Measurements from ENCODE around the gene TLK1. TPM values are rescaled to one million over a fixed set of nuclear protein-coding genes. Genes with fewer than 3 reads are reported as not detected.
A peak's percentile ranks its signal among the peaks of the same experiment; 100 is the strongest.

The TLK1 gene
- total RNA-seq, 2 donors from 2014 or later, result 69.5 to 82.8 TPM

GRCh38 chr2:171157109-171157500, 3.6 kb downstream of the TLK1 start:
- TF ChIP-seq, protein P1, sequence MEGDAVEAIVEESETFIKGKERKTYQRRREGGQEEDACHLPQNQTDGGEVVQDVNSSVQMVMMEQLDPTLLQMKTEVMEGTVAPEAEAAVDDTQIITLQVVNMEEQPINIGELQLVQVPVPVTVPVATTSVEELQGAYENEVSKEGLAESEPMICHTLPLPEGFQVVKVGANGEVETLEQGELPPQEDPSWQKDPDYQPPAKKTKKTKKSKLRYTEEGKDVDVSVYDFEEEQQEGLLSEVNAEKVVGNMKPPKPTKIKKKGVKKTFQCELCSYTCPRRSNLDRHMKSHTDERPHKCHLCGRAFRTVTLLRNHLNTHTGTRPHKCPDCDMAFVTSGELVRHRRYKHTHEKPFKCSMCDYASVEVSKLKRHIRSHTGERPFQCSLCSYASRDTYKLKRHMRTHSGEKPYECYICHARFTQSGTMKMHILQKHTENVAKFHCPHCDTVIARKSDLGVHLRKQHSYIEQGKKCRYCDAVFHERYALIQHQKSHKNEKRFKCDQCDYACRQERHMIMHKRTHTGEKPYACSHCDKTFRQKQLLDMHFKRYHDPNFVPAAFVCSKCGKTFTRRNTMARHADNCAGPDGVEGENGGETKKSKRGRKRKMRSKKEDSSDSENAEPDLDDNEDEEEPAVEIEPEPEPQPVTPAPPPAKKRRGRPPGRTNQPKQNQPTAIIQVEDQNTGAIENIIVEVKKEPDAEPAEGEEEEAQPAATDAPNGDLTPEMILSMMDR (IDR thresholded peaks at IDR 0.05), result no peak
- intact Hi-C loops (cut with DNase I), result loop anchor here (5.0 kb wide), 1 partner anchor 185 kb away; no protein-coding TSS in a partner anchor
- Histone ChIP-seq H3K27ac (no peak overlapping the region), H3K4me3 (no peak overlapping the region), H3K9ac (ENCODE audit: low read depth in 2 of 2, low read length in 2 of 2) (no peak overlapping the region), H3K4me1 (peaks cover 9% of the 10 kb centered on the region), H3K27me3 (no peaks in the 10 kb centered on the region), H3K9me3 (no peaks in the 10 kb centered on the region), H3K36me3 (no peaks in the 10 kb centered on the region)
- DNase-seq, result no peak

- peak overlapping the region; percentile 51 for H3K27ac ChIP-seq
- H3K4me1 ChIP-seq, result peaks cover 9% of the 10 kb centered on the region
- H3K9ac ChIP-seq (ENCODE audit: low read depth in 2 of 2, low read length in 2 of 2), result no peak overlapping the region
- intact Hi-C loops (cut with DNase I), result no loop called here
- no peaks in the 10 kb centered on the region for H3K27me3 ChIP-seq
- TF ChIP-seq, protein P1 (IDR thresholded peaks at IDR 0.05), result no peak
- no peaks in the 10 kb centered on the region for H3K36me3 ChIP-seq
- peak; percentile 38 for DNase-seq
- no peaks in the 10 kb centered on the region for H3K9me3 ChIP-seq
- no peak overlapping the region for H3K4me3 ChIP-seq
Observed at GRCh38 chr2:171154348-171154747, 6.3 kb downstream of the TLK1 start.

- Histone ChIP-seq H3K9me3 (no peaks in the 10 kb centered on the region), H3K36me3 (no peaks in the 10 kb centered on the region), H3K4me1 (peaks cover 15% of the 10 kb centered on the region), H3K27me3 (no peaks in the 10 kb centered on the region), H3K4me3 (no peak overlapping the region), H3K9ac (ENCODE audit: low read depth in 2 of 2, low read length in 2 of 2) (no peak overlapping the region), H3K27ac (no peak overlapping the region)
- intact Hi-C loops (cut with DNase I), result no loop called here
- no peak for DNase-seq
- TF ChIP-seq, protein P1 (IDR thresholded peaks at IDR 0.05), result no peak
Observed at GRCh38 chr2:171150694-171151285, 9.9 kb downstream of the TLK1 start.

DNA sequence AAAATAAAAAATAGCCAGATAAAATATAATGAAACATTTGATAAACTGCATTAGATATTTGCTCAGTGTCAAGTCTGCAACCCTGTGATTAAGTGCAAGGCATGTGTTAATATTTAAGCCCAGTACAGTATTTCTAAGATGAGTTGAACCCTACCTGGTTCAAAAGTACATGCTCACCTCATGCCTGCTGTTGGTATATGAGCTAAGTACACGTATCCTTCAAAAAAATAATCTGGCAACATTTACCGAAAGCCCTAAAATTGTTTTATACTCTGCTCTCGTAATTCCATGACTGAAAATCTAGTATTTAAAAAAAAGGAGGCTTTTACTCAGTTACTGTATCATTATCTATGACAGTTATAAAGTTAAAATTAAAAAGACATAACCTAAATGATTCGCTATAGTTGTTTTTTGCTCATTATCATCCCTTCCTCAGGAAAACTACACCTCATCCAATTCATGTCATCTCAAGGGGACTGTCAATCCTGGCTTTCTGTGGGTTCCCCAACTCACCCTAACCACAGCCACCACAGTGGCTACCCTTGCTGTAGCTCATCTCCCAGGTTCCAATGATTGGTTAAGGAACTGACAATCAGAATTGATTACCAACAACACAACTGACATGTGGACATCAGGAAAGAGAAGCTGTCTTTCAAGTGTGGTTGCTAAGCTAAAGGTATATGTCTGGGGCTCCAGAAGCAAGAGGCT, 10.6 kb downstream of the TLK1 start:
- H3K4me3 ChIP-seq, result no peak overlapping the region
- no peaks in the 10 kb centered on the region for H3K27me3 ChIP-seq
- H3K4me1 ChIP-seq, result peaks cover 15% of the 10 kb centered on the region
- no peak overlapping the region for H3K9ac ChIP-seq (ENCODE audit: low read depth in 2 of 2, low read length in 2 of 2)
- H3K27ac ChIP-seq, result no peak overlapping the region
- TF ChIP-seq, protein P1 (IDR thresholded peaks at IDR 0.05), result no peak
- intact Hi-C loops (cut with DNase I), result no loop called here
- no peak for DNase-seq
- H3K9me3 ChIP-seq, result no peaks in the 10 kb centered on the region
- H3K36me3 ChIP-seq, result no peaks in the 10 kb centered on the region

- TF ChIP-seq, protein P1 (IDR thresholded peaks at IDR 0.05), result no peak
- Histone ChIP-seq H3K4me1 (peaks cover 15% of the 10 kb centered on the region), H3K9ac (ENCODE audit: low read depth in 2 of 2, low read length in 2 of 2) (no peak overlapping the region), H3K4me3 (no peak overlapping the region), H3K36me3 (no peaks in the 10 kb centered on the region), H3K9me3 (no peaks in the 10 kb centered on the region), H3K27me3 (no peaks in the 10 kb centered on the region), H3K27ac (no peak overlapping the region)
- intact Hi-C loops (cut with DNase I), result no loop called here
- no peak for DNase-seq
Observed at GRCh38 chr2:171149171-171149938, 11.3 kb downstream of the TLK1 start.
